HepG2 (cell line): ENCODE measurements around the gene OTUD7B. TPM values are rescaled to one million over a fixed set of nuclear protein-coding genes. Genes with fewer than 3 reads are reported as not detected.
"Not testable (repeated sequence)": the region's sequence is repeated elsewhere in the genome, so short reads cannot be mapped to it uniquely, and the experiment has no call there.

Experiments used
- ATAC-seq: fragments of 200-7000 bp; cut with Tn5 transposase; 3 replicates; pipeline ENCODE4 v1.9.1; 2020; ENCODE audit warnings: mild to moderate bottlenecking, moderate library complexity
- BruUV-seq: library from RNA; stranded (reverse); fragments of 400-500 nt; replicated peaks from 2 replicates; lab custom pipeline; 2021; lab: Mats Ljungman, UMichigan
- CTCF ChIA-PET: fragments of 300-600 bp; formaldehyde crosslinking; extraction: SDS; loops from one replicate; lab custom pipeline; 2021; ENCODE audit warnings: low total read pairs, inconsistent platforms, low intra/inter-chr PET ratio; lab: Yijun Ruan, JAX
- POLR2A ChIA-PET: fragments of 350-600 bp; sonication (Branson Sonifier 250); formaldehyde crosslinking; loops from one replicate; lab custom pipeline; 2020; ENCODE audit warnings: antibody characterized with exemption, inconsistent platforms; lab: Yijun Ruan, JAX
- DNase-seq: peaks from one replicate; pipeline ENCODE4 v3.0.0-alpha.2; 2015; ENCODE audit warnings: low spot score
- FAIRE-seq: peaks from 3 replicates; lab custom pipeline; 2011; peaks lifted over from hg19 to GRCh38; lab: Jason Lieb, UNC
- H2AFZ ChIP-seq: one replicate; pipeline ENCODE4 v1.6.1; 2011; ENCODE audit warnings: low read length, inconsistent platforms
- H3K27ac ChIP-seq: fragments of 300-600 bp; 3 replicates; pipeline ENCODE4 v1.8.0; 2011; ENCODE audit warnings: mixed run types, mild to moderate bottlenecking, mixed read lengths, low read length, inconsistent platforms; ENCODE audit not compliant: insufficient read depth; ENCODE audit errors: extremely low read length
- H3K27me3 ChIP-seq, 2 experiments: fragments of 200-600 bp in 1 of 2; 2 replicates in 1 of 2; 3 replicates in 1 of 2; pipeline versions ENCODE4 v1.6.0 to v1.8.0; 2011; ENCODE audit warnings: low read length in 2 of 2, mild to moderate bottlenecking in 2 of 2, moderate library complexity in 2 of 2, inconsistent platforms in 1 of 2; ENCODE audit not compliant: insufficient read depth in 2 of 2, control insufficient read depth in 1 of 2
- H3K36me3 ChIP-seq, 2 experiments: fragments of 200-600 bp in 1 of 2; replicated peaks in 1 of 2; 2 replicates in 1 of 2; 3 replicates in 1 of 2; pipeline versions ENCODE4 v1.5.1 to v1.8.0; 2011; ENCODE audit warnings: low read length in 2 of 2, inconsistent platforms in 1 of 2; ENCODE audit not compliant: insufficient read depth in 2 of 2, control insufficient read depth in 1 of 2
- H3K4me1 ChIP-seq: 2 replicates; pipeline ENCODE4 v1.5.1; 2012; ENCODE audit warnings: low read length, inconsistent platforms; ENCODE audit not compliant: insufficient read depth
- H3K4me2 ChIP-seq: 2 replicates; pipeline ENCODE4 v1.6.0; 2011; ENCODE audit warnings: low read depth, low read length, inconsistent platforms
- H3K4me3 ChIP-seq, 3 experiments: fragments of 200-600 bp in 1 of 3; sonication (generic), shearing (Covaris generic) in 1 of 3; replicated peaks in 1 of 3; 2 replicates each; pipeline ENCODE4 v1.5.1; 2011 to 2016; ENCODE audit warnings: low read length in 3 of 3, inconsistent platforms in 2 of 3, low read depth in 2 of 3, mild to moderate bottlenecking in 2 of 3, control low read depth in 1 of 3, mixed read lengths in 1 of 3; ENCODE audit not compliant: insufficient read depth in 1 of 3
- H3K79me2 ChIP-seq: one replicate; pipeline ENCODE4 v1.6.1; 2011; ENCODE audit warnings: low read length, inconsistent platforms; ENCODE audit not compliant: insufficient read depth
- H3K9ac ChIP-seq: 2 replicates; pipeline ENCODE4 v1.6.0; 2011; ENCODE audit warnings: mild to moderate bottlenecking, low read depth, low read length, inconsistent platforms; ENCODE audit not compliant: insufficient read depth
- H3K9me3 ChIP-seq: 2 replicates; pipeline ENCODE4 v1.5.1; 2012; ENCODE audit warnings: mild to moderate bottlenecking, low read length
- H4K20me1 ChIP-seq: 2 replicates; pipeline ENCODE4 v1.6.0; 2011; ENCODE audit warnings: inconsistent platforms, mild to moderate bottlenecking, low read length, moderate library complexity; ENCODE audit not compliant: insufficient read depth
- FOXA1 ChIP-seq, 2 experiments: fragments of 450-650 bp in 1 of 2; sonication (generic) in 1 of 2; formaldehyde crosslinking in 1 of 2; IDR thresholded peaks; 2 replicates each; pipeline versions ENCODE4 v1.4.0 to v1.6.1; 2016 to 2020; ENCODE audit warnings: missing genetic modification reagents in 1 of 2
- KAT8 ChIP-seq: IDR thresholded peaks from 2 replicates; pipeline ENCODE4 v1.6.1; 2016; ENCODE audit warnings: missing genetic modification reagents, missing compliant biosample characterization
- SP1 ChIP-seq, 2 experiments: fragments of 450-650 bp in 1 of 2; sonication (generic) in 1 of 2; formaldehyde crosslinking in 1 of 2; IDR thresholded peaks; 2 replicates each; pipeline versions ENCODE4 v1.4.0 to v1.6.1; 2016 to 2020; ENCODE audit warnings: missing genetic modification reagents in 1 of 2
- SRSF4 ChIP-seq: fragments of 200-400 bp; formaldehyde crosslinking; IDR thresholded peaks from one replicate; pipeline ENCODE4 v1.6.1; 2018; ENCODE audit warnings: mild to moderate bottlenecking, low read depth, low read length, moderate library complexity; ENCODE audit not compliant: poor library complexity, severe bottlenecking
- STAG1 ChIP-seq: sonication (generic); formaldehyde crosslinking; IDR thresholded peaks from 2 replicates; pipeline ENCODE4 v1.4.0; 2020; ENCODE audit warnings: missing genetic modification reagents
- ZNF318 ChIP-seq: sonication (generic); formaldehyde crosslinking; IDR thresholded peaks from 2 replicates; pipeline ENCODE4 v1.4.0; 2020; ENCODE audit warnings: mild to moderate bottlenecking, missing genetic modification reagents
- WGBS: methylation state at CpG from one replicate; pipeline ENCODE4 v1.1.6; 2017; ENCODE audit warnings: low lambda C conversion rate; 5-methylcytosine and 5-hydroxymethylcytosine counted together
- in situ Hi-C: cut with HindIII; loops from 2 replicates; pipeline ENCODE4 v1.10.0; 2017; ENCODE audit warnings: low pct_unique_long_range_greater_than_20kb; ENCODE audit not compliant: extremely low pct_ligation_motif_present
- intact Hi-C: fragments of 100-400 bp; cut with micrococcal nuclease; formaldehyde crosslinking; loops from one replicate; pipeline ENCODE4 v1.10.0; 2022; ENCODE audit not compliant: unreplicated experiment
- polyA plus RNA-seq, 8 experiments: library from polyadenylated mRNA; depleted of rRNA in 3 of 8; stranded (reverse) in 7 of 8; unstranded in 1 of 8; fragments of >200 nt; fragmentation: Illumina TruSeq in 4 of 8; extraction: Trizol in 4 of 8; gene quantifications; 2 replicates each; pipeline versions ENCODE4 v1.2.1 to v1.2.3, GENCODE V29; 2011 to 2016; ENCODE audit warnings: low read depth in 4 of 8, missing spikeins in 1 of 8, mixed read lengths in 1 of 8; ENCODE audit not compliant: insufficient read depth in 1 of 8
- total RNA-seq, 5 experiments: library from RNA; depleted of rRNA; stranded (reverse); fragments of >200 nt; fragmentation: Illumina TruSeq; extraction: Trizol; gene quantifications; 2 replicates each; pipeline ENCODE4 v1.2.3, GENCODE V29; 2016; ENCODE audit warnings: low read depth in 1 of 5

OTUD7B gene
- total and polyA plus RNA-seq, 2 of the 13 experiments (the other 11 are each of a cell fraction or from before 2014, with no cell fraction given): 5.1 to 11.2 TPM

GRCh38 chr1:149962039-149962647, 48.4 kb downstream of the OTUD7B start (continued):
- TF ChIP-seq ZNF318 (no peak), SRSF4 (no peak), KAT8 (CRISPR knock-in tag) (0 out of 2 replicates have a peak, but pooled peaks have one; percentile 22), STAG1 (CRISPR knock-in tag) (peak; percentile 89), FOXA1 (IDR thresholded peaks at IDR 0.05) (no peak), FOXA1 (CRISPR knock-in tag; IDR thresholded peaks at IDR 0.05) (no peak), SP1 (IDR thresholded peaks at IDR 0.05) (no peak), SP1 (CRISPR knock-in tag; IDR thresholded peaks at IDR 0.05) (no peak)

GRCh38 chr1:149957548-149957947, 53.0 kb downstream of the OTUD7B start:
- H3K79me2 ChIP-seq, intact Hi-C loops, H3K9me3 ChIP-seq, DNase-seq, H3K4me2 ChIP-seq, H3K27ac ChIP-seq, H2AFZ ChIP-seq, H3K9ac ChIP-seq, H3K4me3 ChIP-seq, CTCF ChIA-PET, FAIRE-seq, in situ Hi-C loops, BruUV-seq, H4K20me1 ChIP-seq, H3K4me1 ChIP-seq, POLR2A ChIA-PET, ATAC-seq, H3K27me3 ChIP-seq: not testable (repeated sequence)
- peaks cover 5 to 37% of the 10 kb centered on the region in 2 experiments; a peak in 4 of 5 replicates for H3K36me3 ChIP-seq
- 100% methylated on average over 10 of the region's 14 CpGs for WGBS
